H4 (cell line): ENCODE measurements around the gene SPRED2. TPM values are rescaled to one million over a fixed set of nuclear protein-coding genes. Genes with fewer than 3 reads are reported as not detected.

Experiments
- DNase-seq: peaks from one replicate; pipeline ENCODE4 v3.0.0-alpha.2; 2015; ENCODE audit warnings: low spot score
- total RNA-seq: library from RNA; depleted of rRNA; stranded (reverse); fragments of >200 nt; shearing (Covaris generic); gene quantifications from 2 replicates; pipeline ENCODE4 v1.2.3, GENCODE V29; 2014

The SPRED2 gene
- total RNA-seq, 1 experiment from 2014 or later: 8.6 TPM

DNA sequence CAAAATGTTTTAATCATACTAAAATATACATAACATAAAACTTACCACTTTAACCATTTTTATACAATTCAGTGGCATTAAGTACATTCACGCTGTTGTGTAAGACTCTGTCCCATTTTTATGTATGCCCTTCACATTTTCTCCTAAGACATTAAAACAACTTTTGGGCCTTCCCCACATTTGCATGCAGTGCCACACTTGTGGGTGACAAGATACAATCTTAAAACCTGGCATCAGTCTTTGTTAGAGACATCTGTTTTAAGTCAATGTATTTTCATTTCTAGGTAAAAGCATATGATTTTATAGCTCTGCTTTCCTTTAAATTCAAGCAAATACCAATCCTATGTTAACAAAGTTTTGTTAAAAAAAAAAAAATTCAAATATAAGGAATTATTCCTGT lies 17.3 kb downstream of the SPRED2 start:
- DNase-seq: no peak

DNA sequence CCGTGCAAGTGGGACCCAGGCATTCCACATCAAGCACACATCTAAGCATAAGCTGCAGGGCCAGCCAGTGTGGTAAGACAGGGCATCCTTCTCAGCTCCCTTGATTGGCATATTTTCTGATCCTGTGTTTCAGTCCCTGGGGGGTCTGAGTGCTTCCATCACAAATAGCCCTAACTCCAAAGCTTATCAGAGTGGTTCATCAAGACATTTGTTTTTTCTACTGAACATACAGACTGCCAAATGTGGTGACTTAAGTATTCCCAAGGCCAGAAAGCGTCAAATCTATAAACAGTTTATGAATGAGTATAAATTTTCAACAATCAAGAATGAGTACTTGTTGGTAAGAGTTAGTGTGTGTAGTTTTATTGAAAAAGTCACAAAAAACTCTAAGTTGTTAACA lies 18.8 kb downstream of the SPRED2 start:
- no peak for DNase-seq

DNA sequence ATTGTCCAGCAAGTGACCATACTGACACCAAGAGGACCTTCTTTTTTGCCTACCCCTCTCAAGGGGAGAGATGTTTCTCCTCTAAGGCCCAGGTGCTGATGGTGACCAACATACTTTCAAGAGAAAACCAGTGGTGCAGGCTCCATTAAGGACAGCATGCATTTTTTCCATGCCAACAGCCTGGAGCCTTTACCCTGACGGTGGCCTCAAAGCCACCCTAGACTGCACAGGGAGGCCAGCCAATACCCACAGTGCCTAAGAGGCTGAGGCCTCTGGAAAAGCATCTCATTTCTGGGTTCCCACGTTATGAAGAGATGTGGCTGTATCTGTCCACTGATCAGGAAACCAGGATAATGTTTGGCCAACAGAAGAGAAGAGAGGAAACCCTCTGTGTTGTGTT lies 19.3 kb downstream of the SPRED2 start:
- DNase-seq: no peak

DNA sequence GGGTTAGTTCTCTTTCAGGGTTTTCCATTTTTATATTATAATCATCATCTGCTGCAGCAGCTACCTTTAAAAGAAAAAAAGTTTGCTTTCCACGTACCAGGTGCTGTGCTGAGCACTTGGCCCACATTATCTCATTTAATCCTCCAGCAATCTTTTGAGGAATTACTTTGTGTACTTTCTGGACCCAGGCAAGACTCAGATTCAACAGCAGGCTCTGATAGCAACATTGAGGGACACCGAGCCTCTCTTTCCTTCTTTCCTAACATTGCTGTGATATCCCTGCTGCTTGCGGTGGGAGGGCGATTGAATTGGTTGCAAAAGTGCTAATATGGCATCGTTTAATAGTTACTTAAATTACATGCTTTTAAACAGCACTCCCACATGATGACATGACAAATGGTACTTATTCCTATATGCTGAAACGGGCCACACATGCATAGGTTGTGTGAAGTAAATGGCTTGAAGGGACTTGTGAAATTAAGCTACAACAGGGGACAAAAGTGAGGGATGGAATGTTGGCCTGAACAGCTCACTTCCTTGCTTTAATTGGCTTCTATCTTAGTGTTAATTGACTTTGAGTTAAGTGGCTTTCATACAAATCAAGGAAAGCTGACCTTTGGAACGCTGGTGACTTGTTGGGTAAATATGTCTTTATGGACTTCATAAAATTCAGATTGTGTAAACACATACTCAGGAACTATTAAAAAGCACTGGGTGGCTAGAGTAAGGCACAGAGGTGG lies 21.2 kb downstream of the SPRED2 start:
- DNase-seq: no peak

DNA sequence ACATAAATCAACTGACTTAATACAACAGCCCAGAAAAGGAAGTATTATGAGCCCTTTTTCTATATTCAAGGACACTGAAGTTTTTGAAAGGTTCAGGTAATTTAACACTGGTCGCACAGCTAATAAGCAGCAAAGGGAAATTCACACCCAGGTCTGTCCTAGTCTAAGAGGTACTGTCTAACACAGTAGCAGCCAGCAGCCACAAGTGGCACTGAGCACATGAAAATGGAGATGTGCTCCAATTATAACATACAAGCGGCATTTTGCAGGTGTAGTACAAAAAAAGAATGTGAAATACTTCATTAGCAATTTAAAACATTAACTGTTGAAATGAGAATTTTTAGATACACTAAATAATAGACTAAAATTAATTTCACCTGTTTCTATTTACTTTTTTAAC lies 23.4 kb downstream of the SPRED2 start:
- no peak for DNase-seq

DNA sequence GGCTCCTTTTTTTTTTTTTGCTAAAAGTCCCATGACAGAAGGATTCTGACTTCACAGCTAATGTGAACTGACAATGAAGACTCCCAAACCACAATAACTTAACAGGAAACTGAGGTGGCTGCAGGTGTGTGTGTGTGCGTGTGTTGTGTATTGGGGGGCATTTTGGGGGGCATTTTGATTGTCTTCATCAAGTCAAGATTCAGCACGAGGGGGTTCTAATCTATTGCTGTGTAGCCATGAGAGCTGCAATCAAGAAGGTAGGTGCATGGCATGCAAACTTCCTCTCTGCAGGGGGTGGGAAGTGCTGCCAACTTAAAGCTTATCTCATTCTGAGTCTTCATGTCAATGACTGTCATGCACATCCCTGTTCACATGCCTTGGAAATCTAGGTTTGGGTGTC lies 25.2 kb downstream of the SPRED2 start:
- no peak for DNase-seq

DNA sequence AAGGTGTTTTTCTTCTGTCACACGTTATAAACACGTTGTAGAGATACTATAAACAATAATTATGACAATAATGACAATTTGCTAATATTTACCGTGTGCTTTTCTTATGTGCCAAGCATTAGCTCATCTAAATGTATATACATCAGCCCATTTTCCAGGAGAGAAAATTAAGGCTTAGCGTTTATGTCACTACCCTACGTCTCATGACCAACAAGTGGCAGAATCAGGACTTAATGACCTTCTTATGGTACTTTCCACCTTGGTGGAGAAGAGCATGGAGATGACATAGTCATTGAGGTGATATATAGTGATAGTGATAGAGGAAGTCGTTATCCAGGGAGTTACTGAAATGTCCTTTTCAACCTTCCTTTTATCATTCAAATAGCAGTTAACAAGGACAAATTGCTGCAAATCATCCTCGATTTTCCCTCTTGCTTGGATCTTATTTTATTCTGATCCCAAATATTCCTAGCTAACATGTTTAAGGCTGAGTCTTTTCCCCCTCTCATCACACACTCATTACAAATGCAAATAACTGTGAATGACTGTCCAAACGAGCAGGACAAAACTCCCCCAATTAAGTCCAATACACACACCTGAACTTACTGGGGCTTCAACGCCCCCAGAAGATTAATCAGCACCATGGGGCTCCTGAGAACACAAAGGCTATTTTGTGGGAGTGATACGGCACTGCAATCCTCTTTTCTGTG lies 27.3 kb downstream of the SPRED2 start:
- DNase-seq: no peak

DNA sequence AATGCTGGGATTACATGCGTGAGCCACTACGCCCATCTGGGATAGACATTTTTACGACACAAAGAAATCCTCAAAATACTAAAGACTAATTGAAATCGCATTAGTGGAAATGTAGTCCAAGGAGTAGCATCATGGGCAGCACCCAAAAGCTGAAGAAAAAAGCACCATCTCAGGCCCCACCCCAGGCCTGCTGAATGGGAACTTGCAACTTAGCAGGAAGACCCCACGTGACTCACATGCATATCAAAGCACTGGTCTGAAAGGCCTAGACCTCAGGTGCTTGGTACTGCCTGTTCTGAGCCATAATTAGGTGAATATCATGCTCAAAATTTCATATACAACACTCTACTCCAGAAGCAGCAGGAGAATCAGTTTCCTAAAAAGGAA lies 28.9 kb downstream of the SPRED2 start:
- DNase-seq: no peak

DNA sequence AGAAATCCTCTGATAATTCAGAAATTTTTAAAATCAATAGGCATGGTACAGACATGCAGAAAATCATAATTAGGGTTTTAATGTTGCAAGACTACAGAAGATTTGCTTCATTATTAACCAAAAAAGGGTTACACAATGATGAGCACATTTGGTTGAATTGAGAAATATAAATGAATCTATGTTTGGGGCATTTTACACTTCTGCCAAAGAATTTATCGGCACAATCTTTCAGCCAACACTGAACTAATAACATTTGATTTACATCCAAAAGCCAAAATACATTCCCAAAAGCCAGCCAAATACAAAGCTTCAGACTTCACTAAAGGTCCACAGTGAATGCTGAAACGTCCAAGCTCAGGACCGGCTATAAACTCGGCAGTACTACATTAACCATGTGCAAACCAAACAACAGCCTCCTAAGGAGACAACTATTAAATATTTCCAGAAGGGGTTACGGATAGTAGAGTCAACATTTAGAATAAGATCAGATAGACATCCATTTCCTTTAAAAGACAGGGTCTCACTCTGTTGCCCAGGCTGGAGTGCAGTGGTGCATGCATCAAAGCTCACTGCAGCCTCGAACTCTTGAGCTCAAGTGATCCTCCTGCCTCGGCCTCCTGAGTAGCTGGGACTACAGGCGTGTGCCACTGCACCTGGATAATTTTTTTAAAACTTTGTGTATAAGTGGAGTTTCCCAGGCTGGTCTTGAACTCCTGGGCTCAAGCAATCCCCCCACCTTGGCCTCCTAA lies 29.4 kb downstream of the SPRED2 start:
- no peak for DNase-seq

DNA sequence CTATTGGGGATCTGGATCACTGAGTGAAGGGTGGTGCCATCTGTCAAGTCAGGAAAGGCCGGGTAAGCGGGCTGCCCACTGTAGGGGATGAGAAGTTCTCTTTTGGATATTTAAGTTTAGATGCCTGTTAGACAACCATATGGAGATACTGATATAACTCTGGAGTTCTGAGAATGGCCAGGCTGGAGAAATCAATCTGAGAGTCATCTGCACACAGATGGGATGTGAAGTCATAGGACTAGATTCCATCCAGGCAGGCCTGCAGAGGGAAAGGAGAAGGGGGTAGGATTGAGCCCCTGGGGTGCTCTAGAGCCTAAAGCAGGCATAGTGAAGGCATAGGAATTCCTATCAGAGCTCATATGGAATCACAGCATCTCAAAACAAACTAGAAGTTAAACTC lies 30.1 kb downstream of the SPRED2 start:
- no peak for DNase-seq

DNA sequence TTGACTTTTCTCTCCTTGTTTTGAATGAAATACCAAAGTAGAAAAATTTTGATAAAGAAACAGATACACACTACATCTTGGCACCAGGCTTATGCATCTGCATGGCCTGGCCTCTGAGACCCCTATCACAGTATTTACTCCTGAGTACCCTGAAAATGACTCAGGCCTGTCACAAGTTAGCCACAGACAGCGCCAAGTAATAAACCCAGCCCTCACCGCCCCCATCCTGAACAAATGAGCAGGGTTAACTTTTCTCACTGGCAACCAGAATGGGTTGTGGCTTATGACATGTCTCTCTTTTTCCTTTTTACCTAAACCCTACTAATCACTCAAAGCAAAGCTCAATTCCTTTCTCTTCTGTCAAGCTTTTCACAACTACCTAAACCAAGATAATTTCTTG lies 35.3 kb downstream of the SPRED2 start:
- DNase-seq: no peak

DNA sequence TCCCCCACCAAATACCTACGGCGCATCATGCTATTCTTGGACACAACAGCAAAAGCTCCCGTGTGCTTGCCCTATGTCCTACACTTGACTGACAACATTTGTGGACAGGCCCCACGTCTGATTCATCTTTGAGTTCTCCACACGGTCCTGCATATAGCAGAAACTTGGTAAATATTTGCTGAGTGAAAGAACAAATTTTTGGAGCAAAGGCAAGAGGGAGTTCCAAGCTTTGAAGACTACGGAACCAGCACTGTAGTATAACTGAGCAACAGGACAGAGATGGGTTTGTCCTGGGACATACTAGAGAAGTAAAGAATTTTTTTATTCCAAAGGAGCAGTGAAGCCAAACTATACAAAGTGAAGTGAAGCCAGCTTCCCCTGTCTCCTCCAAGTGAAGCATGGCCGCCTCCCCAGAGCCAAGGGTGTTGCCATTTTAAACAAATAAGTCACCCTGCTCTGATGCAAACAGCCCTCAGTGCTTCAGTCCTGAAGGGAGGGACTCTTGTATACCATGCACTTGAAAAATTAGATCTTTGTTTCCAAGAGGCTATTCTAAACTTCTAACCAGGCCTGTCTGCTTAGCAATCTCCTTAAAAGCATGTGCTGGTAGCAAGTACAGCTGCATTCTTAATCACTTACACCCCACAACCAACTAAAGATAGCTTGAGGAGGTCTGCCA lies 35.9 kb downstream of the SPRED2 start:
- no peak for DNase-seq

DNA sequence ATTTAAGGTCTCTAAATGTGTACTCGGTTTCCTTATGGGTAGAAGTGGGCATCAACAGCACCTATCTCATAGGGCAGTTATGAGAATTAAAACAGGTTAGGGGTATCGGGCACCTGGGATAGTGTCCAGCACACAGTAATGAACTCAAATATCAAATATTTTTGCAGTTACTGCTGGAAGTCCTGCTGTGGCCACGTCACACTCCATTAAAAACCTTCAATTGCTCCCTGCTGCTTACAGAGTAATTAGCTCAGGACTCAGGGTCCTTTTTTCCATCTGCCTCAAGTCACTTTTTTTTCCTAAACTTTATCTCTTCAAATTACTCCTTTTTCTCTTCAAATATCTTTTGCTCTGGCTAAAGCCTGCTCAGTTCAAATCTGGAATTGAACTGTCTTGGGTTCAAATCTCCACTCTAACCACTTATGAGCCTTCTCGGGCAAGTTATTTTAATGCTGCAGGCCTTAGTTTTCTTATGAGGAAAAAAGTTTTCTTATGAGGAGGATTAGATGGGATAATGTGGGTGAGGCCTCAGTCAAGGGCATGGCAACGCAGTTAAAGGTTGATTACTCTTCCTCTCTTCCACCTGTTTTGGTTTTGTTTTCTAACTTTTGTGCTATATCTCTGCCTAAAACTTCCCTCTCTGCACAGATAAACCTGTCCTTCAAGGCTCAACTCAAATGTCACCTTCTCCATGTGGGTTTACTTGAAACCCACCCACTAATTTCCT lies 36.6 kb downstream of the SPRED2 start:
- DNase-seq: no peak

DNA sequence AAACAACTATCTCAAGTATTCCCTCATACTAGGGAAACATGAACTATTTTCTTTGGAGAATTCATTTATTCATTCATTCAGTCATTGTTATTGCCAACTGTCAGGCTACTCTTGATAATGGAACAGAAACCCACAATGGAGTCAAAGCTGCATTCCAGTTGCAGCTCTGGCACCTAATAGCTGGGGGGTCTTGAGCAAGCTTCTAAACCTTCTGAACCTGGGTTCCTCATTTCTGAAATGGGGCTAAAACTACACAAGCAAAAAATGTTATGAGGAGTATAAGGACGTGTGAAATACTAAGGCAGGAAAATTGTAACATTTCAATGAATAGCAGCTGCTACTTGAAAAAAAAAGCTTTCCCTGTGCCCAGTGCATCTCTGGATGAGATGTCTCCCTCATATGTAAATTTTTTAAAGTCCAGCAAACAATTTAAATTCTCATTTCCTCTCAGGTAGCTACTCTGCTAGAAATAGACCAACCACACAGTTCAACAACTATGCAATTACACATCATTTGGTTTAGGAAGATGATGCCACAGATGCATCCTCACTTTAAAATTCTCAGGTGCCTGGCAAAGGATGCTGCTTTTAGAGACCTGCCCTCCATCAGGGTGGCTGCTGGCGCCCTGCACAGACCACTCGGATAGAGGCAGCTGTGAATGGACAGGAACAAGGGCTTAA lies 38.5 kb downstream of the SPRED2 start:
- no peak for DNase-seq

DNA sequence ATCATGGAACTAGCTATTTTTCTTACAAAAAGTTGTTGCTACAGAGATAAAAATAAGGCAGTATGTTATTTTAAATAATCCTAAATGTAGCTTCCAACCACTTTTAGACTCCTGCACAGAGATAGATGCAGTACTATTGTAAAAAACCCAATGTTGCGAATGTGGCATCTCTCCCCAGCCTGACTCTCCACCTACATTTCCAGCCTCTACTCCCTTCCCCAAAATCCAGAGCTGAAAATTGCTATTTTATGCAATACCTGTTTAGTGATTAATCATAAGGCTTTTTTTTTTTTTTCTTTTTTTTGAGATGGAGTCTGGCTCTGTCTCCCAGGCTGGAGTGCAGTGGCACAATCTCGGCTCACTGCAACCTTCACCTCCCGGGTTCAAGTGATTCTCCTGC lies 39.4 kb downstream of the SPRED2 start:
- no peak for DNase-seq

DNA sequence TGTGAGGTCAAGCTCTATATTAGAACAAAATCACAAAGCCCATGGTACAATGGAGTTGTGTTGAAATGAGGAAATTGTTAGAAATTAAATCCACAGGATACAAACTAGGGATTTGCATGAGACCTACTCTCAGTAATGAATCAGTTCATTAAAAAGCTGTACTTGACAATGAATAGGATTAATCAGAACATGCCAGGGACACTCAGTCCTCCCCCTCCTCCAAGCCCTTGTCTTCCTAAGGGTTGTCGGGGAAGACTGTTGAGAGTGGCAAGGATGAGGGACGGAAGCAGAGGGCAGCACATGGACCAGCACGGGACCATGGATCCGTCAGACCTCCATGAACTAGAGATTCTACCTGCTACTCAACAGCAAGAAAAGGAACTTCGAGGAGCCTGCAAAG lies 39.8 kb downstream of the SPRED2 start:
- no peak for DNase-seq

DNA sequence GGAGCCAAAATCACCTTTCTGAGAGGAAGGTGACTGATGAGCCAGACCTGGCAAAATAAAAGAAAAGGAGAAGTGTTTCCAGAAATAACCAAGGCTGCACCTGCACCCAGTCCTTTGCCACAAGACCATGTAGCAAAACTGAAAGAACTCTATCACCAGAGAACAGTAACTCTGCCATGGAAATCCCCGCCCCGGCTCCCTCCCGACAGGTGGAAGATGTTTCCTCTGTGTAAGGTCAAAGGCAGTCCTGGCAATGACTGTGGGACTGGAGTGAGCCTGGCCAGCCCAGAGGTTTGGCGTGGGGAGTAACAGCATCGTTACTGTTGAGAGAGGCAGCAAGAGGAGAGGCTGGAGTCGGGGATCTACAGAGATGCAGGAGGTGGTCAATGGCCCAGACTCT lies 42.3 kb downstream of the SPRED2 start:
- DNase-seq: no peak

DNA sequence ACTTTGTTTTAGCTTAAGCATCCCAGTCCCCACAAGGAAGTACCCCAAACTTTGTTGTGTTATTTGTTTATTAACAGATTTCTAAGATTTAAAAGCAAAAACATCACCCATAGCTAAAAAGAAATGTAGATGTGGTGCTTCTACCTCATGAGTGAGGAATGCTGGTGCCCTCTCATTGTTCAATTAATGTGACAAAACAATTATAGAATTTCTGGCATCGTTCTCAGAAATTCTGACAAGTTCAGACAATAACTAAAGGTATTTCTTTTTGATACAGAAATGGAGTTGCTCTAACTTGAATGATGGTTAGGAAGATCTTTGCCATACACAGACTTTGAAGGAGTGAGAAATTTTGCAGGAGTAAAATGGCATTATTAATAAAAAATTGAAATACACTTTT lies 42.9 kb downstream of the SPRED2 start:
- no peak for DNase-seq

DNA sequence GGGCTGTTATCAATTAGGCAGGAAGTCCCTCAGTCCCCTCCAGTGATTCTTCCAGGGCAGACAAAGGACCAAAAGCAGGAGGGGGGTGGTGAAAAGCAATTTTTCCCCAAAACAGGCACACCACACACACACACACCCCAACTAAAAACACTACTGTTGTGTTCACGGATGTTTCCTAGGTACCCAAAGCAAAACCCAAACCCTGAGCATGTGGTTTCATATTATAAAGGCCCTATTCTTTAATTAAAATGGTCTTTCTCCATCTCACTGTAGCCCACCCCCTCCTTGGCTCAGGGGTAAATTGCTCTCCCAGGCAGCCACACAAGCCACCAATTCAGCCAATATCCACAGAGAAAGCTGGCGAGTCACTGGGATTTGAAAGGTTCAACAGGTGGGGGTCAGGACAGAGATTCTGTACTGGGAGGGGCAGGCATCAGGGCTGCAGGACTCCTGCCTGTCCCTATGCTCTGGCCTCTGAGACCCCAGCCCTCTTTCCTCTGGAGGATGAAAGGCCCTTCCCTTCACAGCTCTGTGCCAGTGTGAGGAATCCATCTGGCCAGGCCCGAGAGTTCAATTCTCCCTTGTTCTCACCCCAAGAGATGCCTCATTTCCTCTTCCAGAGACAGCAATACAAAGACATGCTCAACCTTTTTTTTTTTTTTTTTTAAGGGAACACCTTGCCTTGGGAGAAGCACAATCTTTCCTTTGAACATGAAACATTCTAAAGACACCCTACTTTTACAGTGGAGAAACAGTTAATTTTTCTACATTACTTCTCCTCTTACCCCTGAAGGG lies 43.6 kb downstream of the SPRED2 start:
- DNase-seq: no peak

DNA sequence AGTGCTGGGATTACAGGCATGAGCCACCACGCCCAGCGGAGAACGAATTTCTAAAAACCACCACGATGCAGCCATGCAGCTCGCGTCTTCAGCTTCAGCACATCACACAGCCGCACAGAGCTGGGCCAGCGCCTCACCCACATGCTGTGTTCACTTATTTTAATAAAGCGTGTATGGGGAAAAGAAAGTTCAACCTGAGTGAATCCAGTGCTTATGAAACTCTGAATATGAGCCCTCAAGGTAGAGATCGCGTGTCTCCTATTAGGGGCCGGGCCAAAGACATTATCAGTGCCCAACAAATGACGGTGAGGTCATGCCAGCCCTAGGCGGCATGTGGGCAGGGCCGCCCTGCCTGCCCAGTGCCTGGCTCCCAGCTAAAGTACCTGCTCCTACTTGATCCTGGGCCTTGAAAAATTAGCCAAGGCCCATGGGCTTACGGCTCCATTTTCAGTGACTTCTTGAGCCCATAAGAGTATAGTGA lies 44.3 kb downstream of the SPRED2 start:
- no peak for DNase-seq
